ENCODE results near the gene SGSM1.

Gene SGSM1

GRCh38 chr22:24761888-24762675 lies 43.9 kb upstream of the SGSM1 start:
- no peak overlapping the region for H3K4me3 ChIP-seq (ENCODE audit: severe bottlenecking)
- no peaks in the 10 kb centered on the region for H3K9me3 ChIP-seq (ENCODE audit: severe bottlenecking)
- H3K36me3 ChIP-seq (ENCODE audit: low read depth) = no peaks in the 10 kb centered on the region
- TF ChIP-seq CTCF (IDR thresholded peaks at IDR 0.05; ENCODE audit: poor library complexity, severe bottlenecking) = no peak
- DNase-seq (ENCODE audit: low spot score) = no peak
- H3K27ac ChIP-seq (ENCODE audit: poor library complexity, severe bottlenecking) = no peak overlapping the region
- peaks cover 15% of the 10 kb centered on the region for H3K27me3 ChIP-seq (ENCODE audit: insufficient read depth, poor library complexity, severe bottlenecking)
- no peaks in the 10 kb centered on the region for H3K4me1 ChIP-seq (ENCODE audit: insufficient read depth, poor library complexity, severe bottlenecking)
- no peak for ATAC-seq (ENCODE audit: low read depth)

GRCh38 chr22:24763872-24764485 lies 42.0 kb upstream of the SGSM1 start:
- DNase-seq (ENCODE audit: low spot score) (no peak), ATAC-seq (ENCODE audit: low read depth) (no peak)
- H3K27ac ChIP-seq (ENCODE audit: poor library complexity, severe bottlenecking) = no peak overlapping the region
- no peaks in the 10 kb centered on the region for H3K4me1 ChIP-seq (ENCODE audit: insufficient read depth, poor library complexity, severe bottlenecking)
- H3K9me3 ChIP-seq (ENCODE audit: severe bottlenecking) = no peaks in the 10 kb centered on the region
- peaks cover 13% of the 10 kb centered on the region for H3K27me3 ChIP-seq (ENCODE audit: insufficient read depth, poor library complexity, severe bottlenecking)
- H3K36me3 ChIP-seq (ENCODE audit: low read depth) = no peaks in the 10 kb centered on the region
- no peak for TF ChIP-seq CTCF (IDR thresholded peaks at IDR 0.05; ENCODE audit: poor library complexity, severe bottlenecking)
- no peak overlapping the region for H3K4me3 ChIP-seq (ENCODE audit: severe bottlenecking)

GRCh38 chr22:24765166-24765565 lies 40.8 kb upstream of the SGSM1 start:
- DNase-seq (ENCODE audit: low spot score) = no peak
- Histone ChIP-seq H3K27ac (ENCODE audit: poor library complexity, severe bottlenecking) (no peak overlapping the region), H3K4me3 (ENCODE audit: severe bottlenecking) (no peak overlapping the region), H3K27me3 (ENCODE audit: insufficient read depth, poor library complexity, severe bottlenecking) (peaks cover 9% of the 10 kb centered on the region), H3K9me3 (ENCODE audit: severe bottlenecking) (no peaks in the 10 kb centered on the region), H3K36me3 (ENCODE audit: low read depth) (no peaks in the 10 kb centered on the region), H3K4me1 (ENCODE audit: insufficient read depth, poor library complexity, severe bottlenecking) (no peaks in the 10 kb centered on the region)
- no peak for TF ChIP-seq CTCF (IDR thresholded peaks at IDR 0.05; ENCODE audit: poor library complexity, severe bottlenecking)
- ATAC-seq (ENCODE audit: low read depth) = no peak

- H3K4me3 ChIP-seq (ENCODE audit: severe bottlenecking) = no peak overlapping the region
- DNase-seq (ENCODE audit: low spot score) (no peak), ATAC-seq (ENCODE audit: low read depth) (peak; percentile 89)
- no peak overlapping the region for H3K27ac ChIP-seq (ENCODE audit: poor library complexity, severe bottlenecking)
- no peaks in the 10 kb centered on the region for H3K36me3 ChIP-seq (ENCODE audit: low read depth)
- no peaks in the 10 kb centered on the region for H3K4me1 ChIP-seq (ENCODE audit: insufficient read depth, poor library complexity, severe bottlenecking)
- TF ChIP-seq CTCF (IDR thresholded peaks at IDR 0.05; ENCODE audit: poor library complexity, severe bottlenecking) = peak; percentile 79
- peaks cover 9% of the 10 kb centered on the region for H3K27me3 ChIP-seq (ENCODE audit: insufficient read depth, poor library complexity, severe bottlenecking)
- no peaks in the 10 kb centered on the region for H3K9me3 ChIP-seq (ENCODE audit: severe bottlenecking)
These were observed 37.3 kb upstream of the SGSM1 start for GRCh38 chr22:24768537-24769374.
